ENCODE measurements around the gene SLC25A39.

Gene SLC25A39

DNA sequence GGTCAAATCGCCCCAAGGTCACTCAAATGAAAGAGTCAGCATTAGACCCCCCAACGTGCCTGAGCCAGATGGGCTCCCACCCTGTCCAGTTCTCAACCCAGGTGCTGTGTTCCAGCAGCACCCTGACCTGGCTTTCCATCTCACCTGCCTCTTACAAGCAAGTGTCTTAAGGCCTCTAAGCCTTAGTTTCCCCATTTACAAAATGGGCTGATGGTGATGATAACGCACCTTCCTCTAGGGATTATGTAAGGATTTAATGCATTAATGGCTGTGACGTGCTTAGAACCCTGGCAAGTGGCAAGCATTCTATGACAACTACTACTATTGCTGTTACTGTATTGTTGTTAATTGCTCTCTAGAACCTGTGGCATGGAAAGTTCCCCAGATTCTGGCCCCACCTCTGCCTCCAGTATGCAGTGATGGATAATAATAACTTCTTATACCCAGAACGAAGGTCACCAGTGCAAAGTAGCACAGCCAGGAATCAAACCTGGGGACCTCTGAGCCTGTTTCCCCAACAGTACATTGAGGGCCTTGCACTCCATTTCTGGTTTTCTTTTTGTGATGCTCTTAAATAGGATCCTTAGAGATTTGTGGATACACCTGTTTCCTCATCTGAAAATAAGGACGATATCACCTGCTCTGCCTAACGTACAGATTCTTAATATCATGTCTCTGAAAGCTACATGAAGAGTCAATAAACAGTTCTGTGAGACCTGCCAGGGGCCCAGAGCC, 3.3 kb upstream of the SLC25A39 start:
- H3K27me3 ChIP-seq (ENCODE audit: insufficient read depth, poor library complexity, severe bottlenecking) = no peaks in the 10 kb centered on the region
- no peak overlapping the region for H3K4me3 ChIP-seq (replicated peaks; ENCODE audit: insufficient read depth, low read length)
- TF ChIP-seq, protein P1, sequence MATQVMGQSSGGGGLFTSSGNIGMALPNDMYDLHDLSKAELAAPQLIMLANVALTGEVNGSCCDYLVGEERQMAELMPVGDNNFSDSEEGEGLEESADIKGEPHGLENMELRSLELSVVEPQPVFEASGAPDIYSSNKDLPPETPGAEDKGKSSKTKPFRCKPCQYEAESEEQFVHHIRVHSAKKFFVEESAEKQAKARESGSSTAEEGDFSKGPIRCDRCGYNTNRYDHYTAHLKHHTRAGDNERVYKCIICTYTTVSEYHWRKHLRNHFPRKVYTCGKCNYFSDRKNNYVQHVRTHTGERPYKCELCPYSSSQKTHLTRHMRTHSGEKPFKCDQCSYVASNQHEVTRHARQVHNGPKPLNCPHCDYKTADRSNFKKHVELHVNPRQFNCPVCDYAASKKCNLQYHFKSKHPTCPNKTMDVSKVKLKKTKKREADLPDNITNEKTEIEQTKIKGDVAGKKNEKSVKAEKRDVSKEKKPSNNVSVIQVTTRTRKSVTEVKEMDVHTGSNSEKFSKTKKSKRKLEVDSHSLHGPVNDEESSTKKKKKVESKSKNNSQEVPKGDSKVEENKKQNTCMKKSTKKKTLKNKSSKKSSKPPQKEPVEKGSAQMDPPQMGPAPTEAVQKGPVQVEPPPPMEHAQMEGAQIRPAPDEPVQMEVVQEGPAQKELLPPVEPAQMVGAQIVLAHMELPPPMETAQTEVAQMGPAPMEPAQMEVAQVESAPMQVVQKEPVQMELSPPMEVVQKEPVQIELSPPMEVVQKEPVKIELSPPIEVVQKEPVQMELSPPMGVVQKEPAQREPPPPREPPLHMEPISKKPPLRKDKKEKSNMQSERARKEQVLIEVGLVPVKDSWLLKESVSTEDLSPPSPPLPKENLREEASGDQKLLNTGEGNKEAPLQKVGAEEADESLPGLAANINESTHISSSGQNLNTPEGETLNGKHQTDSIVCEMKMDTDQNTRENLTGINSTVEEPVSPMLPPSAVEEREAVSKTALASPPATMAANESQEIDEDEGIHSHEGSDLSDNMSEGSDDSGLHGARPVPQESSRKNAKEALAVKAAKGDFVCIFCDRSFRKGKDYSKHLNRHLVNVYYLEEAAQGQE (IDR thresholded peaks at IDR 0.05; ENCODE audit: insufficient replicate concordance, low read depth) = no peak
- TF ChIP-seq SPI1 (IDR thresholded peaks at IDR 0.05; ENCODE audit: borderline replicate concordance, low read depth) (no peak), POLR2AphosphoS5 (IDR thresholded peaks at IDR 0.05; ENCODE audit: low read depth) (no peak), GABPA (IDR thresholded peaks at IDR 0.05; ENCODE audit: low read depth) (no peak)
- TF ChIP-seq, protein P2, sequence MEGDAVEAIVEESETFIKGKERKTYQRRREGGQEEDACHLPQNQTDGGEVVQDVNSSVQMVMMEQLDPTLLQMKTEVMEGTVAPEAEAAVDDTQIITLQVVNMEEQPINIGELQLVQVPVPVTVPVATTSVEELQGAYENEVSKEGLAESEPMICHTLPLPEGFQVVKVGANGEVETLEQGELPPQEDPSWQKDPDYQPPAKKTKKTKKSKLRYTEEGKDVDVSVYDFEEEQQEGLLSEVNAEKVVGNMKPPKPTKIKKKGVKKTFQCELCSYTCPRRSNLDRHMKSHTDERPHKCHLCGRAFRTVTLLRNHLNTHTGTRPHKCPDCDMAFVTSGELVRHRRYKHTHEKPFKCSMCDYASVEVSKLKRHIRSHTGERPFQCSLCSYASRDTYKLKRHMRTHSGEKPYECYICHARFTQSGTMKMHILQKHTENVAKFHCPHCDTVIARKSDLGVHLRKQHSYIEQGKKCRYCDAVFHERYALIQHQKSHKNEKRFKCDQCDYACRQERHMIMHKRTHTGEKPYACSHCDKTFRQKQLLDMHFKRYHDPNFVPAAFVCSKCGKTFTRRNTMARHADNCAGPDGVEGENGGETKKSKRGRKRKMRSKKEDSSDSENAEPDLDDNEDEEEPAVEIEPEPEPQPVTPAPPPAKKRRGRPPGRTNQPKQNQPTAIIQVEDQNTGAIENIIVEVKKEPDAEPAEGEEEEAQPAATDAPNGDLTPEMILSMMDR (IDR thresholded peaks at IDR 0.05; ENCODE audit: insufficient read depth, low read length) = no peak
- no peak overlapping the region for H3K27ac ChIP-seq (replicated peaks)
- DNase-seq (ENCODE audit: low read depth in 1 of 2, low spot score in 1 of 2) = no peak

GRCh38 chr17:44326861-44327444, 2.3 kb upstream of the SLC25A39 start:
- Histone ChIP-seq H3K4me3 (replicated peaks; ENCODE audit: insufficient read depth, low read length) (no peak overlapping the region), H3K27ac (replicated peaks) (no peak overlapping the region), H3K27me3 (ENCODE audit: insufficient read depth, poor library complexity, severe bottlenecking) (no peaks in the 10 kb centered on the region)
- DNase-seq (ENCODE audit: low read depth in 1 of 2, low spot score in 1 of 2) = peak; percentile 91 to 98
- TF ChIP-seq SPI1 (IDR thresholded peaks at IDR 0.05; ENCODE audit: borderline replicate concordance, low read depth) (no peak), GABPA (IDR thresholded peaks at IDR 0.05; ENCODE audit: low read depth) (no peak), POLR2AphosphoS5 (IDR thresholded peaks at IDR 0.05; ENCODE audit: low read depth) (no peak)
- TF ChIP-seq, protein P2 (IDR thresholded peaks at IDR 0.05; ENCODE audit: insufficient read depth, low read length) = no peak
- TF ChIP-seq, protein P1 (IDR thresholded peaks at IDR 0.05; ENCODE audit: insufficient replicate concordance, low read depth) = no peak

DNA sequence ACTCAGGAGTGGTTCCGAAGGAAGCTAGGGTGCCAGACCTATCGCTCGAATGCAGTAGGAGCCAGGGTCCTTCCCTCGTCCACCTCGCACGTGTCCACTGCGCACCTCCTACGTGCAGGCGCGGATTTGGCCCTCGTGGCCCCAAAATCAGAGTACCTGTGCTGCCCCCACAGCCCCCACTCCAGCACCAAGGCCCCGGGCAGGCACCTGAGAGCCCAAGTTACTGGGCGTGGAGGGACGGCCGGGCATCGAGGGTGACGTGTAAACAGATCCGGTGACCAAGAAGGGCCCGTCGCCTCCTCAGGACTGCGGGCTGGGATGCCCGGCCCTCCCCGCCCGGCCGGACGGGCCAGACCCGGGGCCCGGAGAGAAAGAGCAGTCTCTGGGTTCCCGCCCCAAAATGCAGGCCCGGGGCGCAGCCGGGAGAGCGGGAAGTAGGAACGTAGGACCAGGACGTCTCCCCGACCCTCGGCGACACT, 492 bp downstream of the SLC25A39 start:
- no peaks in the 10 kb centered on the region for H3K27me3 ChIP-seq (ENCODE audit: insufficient read depth, poor library complexity, severe bottlenecking)
- peak overlapping the region; percentile 74 for H3K27ac ChIP-seq (replicated peaks)
- DNase-seq (ENCODE audit: low read depth in 1 of 2, low spot score in 1 of 2) = no peak
- H3K4me3 ChIP-seq (replicated peaks; ENCODE audit: insufficient read depth, low read length) = peak overlapping the region; percentile 92
- TF ChIP-seq SPI1 (IDR thresholded peaks at IDR 0.05; ENCODE audit: borderline replicate concordance, low read depth) (no peak), POLR2AphosphoS5 (IDR thresholded peaks at IDR 0.05; ENCODE audit: low read depth) (no peak), GABPA (IDR thresholded peaks at IDR 0.05; ENCODE audit: low read depth) (no peak)
- TF ChIP-seq, protein P2 (IDR thresholded peaks at IDR 0.05; ENCODE audit: insufficient read depth, low read length) = no peak
- TF ChIP-seq, protein P1 (IDR thresholded peaks at IDR 0.05; ENCODE audit: insufficient replicate concordance, low read depth) = no peak
